Progenitor cell of endocrine pancreas (in vitro differentiated cells): ENCODE results near the gene PGGT1B. TPM values are rescaled to one million over a fixed set of nuclear protein-coding genes. Genes with fewer than 3 reads are reported as not detected.

ENCODE experiments used
- DNase-seq: peaks from one replicate; pipeline ENCODE4 v3.0.0; 2021; ENCODE audit warnings: low spot score; ENCODE audit not compliant: unreplicated experiment
- H3K27ac Mint-ChIP-seq: 2 replicates; pipeline ENCODE4 v1.8.0; 2021; ENCODE audit warnings: mild to moderate bottlenecking, moderate library complexity, mixed read lengths
- H3K27me3 Mint-ChIP-seq: 2 replicates; pipeline ENCODE4 v1.8.0; 2021; ENCODE audit warnings: mixed read lengths
- H3K36me3 Mint-ChIP-seq: 2 replicates; pipeline ENCODE4 v1.8.0; 2022; ENCODE audit warnings: mixed read lengths; ENCODE audit not compliant: insufficient read depth
- H3K4me1 Mint-ChIP-seq: 2 replicates; pipeline ENCODE4 v1.8.0; 2021; ENCODE audit warnings: low read depth, mixed read lengths
- H3K4me3 Mint-ChIP-seq: 2 replicates; pipeline ENCODE4 v1.8.0; 2021; ENCODE audit warnings: low read depth, mild to moderate bottlenecking, moderate library complexity, mixed read lengths
- H3K9me3 Mint-ChIP-seq: 2 replicates; pipeline ENCODE4 v1.8.0; 2021; ENCODE audit warnings: low read depth, mixed read lengths
- CTCF ChIP-seq: fragments of 200-600 bp; sonication (generic); IDR thresholded peaks from one replicate; pipeline ENCODE4 v1.5.0; 2021; ENCODE audit warnings: antibody characterized with exemption, mild to moderate bottlenecking; ENCODE audit not compliant: unreplicated experiment
- total RNA-seq: library from RNA; stranded (reverse); gene quantifications from 2 replicates; pipeline ENCODE4 v1.2.1, GENCODE V29; 2021

The PGGT1B gene
- total RNA-seq, 1 donor from 2014 or later = 43.5 TPM

GRCh38 chr5:115298811-115299210 lies 36.1 kb upstream of the PGGT1B start:
- H3K27me3 Mint-ChIP-seq = peaks cover 17% of the 10 kb centered on the region
- H3K9me3 Mint-ChIP-seq = no peaks in the 10 kb centered on the region
- H3K36me3 Mint-ChIP-seq = no peaks in the 10 kb centered on the region
- no peak for DNase-seq
- no peak overlapping the region for H3K4me3 Mint-ChIP-seq
- no peak for TF ChIP-seq CTCF
- no peak overlapping the region for H3K27ac Mint-ChIP-seq
- peaks cover 5% of the 10 kb centered on the region for H3K4me1 Mint-ChIP-seq

GRCh38 chr5:115297031-115297430 lies 34.4 kb upstream of the PGGT1B start:
- H3K4me3 Mint-ChIP-seq = peak overlapping the region; percentile 44
- DNase-seq = no peak
- H3K27ac Mint-ChIP-seq = no peak overlapping the region
- no peak for TF ChIP-seq CTCF
- peaks cover 5% of the 10 kb centered on the region for H3K4me1 Mint-ChIP-seq
- peaks cover 2% of the 10 kb centered on the region for H3K9me3 Mint-ChIP-seq
- peaks cover 5% of the 10 kb centered on the region for H3K36me3 Mint-ChIP-seq
- H3K27me3 Mint-ChIP-seq = peaks cover 10% of the 10 kb centered on the region

GRCh38 chr5:115296124-115297022 lies 33.7 kb upstream of the PGGT1B start, which contains the start of gene CCDC112:
Gene CCDC112, minus strand, starts transcription at chr5:115296654. Its CDS starts 111 bp downstream, at chr5:115296543.
- Mint-ChIP-seq H3K27ac (peak within 1 kb of the TSS; percentile 89), H3K9me3 (peaks cover 5% of the 10 kb centered on the region), H3K4me1 (peaks cover 5% of the 10 kb centered on the region), H3K27me3 (peaks cover 10% of the 10 kb centered on the region), H3K36me3 (peaks cover 6% of the 10 kb centered on the region), H3K4me3 (peak within 1 kb of the TSS; percentile 90)
- TF ChIP-seq CTCF = no peak
- peak; percentile 67 for DNase-seq

- no peak for DNase-seq
- peak overlapping the region; percentile 90 for H3K4me3 Mint-ChIP-seq
- H3K27ac Mint-ChIP-seq = peak overlapping the region; percentile 89
- H3K27me3 Mint-ChIP-seq = peaks cover 10% of the 10 kb centered on the region
- H3K9me3 Mint-ChIP-seq = peaks cover 5% of the 10 kb centered on the region
- TF ChIP-seq CTCF = no peak
- peaks cover 6% of the 10 kb centered on the region for H3K36me3 Mint-ChIP-seq
- H3K4me1 Mint-ChIP-seq = peaks cover 5% of the 10 kb centered on the region
Measured at GRCh38 chr5:115295777-115296123, 33.1 kb upstream of the PGGT1B start.

GRCh38 chr5:115291397-115291796 lies 28.7 kb upstream of the PGGT1B start:
- no peak for DNase-seq
- Mint-ChIP-seq H3K27me3 (no peaks in the 10 kb centered on the region), H3K27ac (no peak overlapping the region), H3K4me1 (peaks cover 5% of the 10 kb centered on the region), H3K9me3 (peaks cover 5% of the 10 kb centered on the region), H3K36me3 (peaks cover 6% of the 10 kb centered on the region), H3K4me3 (no peak overlapping the region)
- no peak for TF ChIP-seq CTCF
